Measurements from ENCODE around the gene PLP1. TPM values are rescaled to one million over a fixed set of nuclear protein-coding genes. Genes with fewer than 3 reads are reported as not detected.

The PLP1 gene
- under 1 TPM in 4 of 6 experiments, not detected in 2; 0.24 to 0.75 (median 0.61) TPM for total RNA-seq
- long read RNA-seq, result 0 reads

DNA sequence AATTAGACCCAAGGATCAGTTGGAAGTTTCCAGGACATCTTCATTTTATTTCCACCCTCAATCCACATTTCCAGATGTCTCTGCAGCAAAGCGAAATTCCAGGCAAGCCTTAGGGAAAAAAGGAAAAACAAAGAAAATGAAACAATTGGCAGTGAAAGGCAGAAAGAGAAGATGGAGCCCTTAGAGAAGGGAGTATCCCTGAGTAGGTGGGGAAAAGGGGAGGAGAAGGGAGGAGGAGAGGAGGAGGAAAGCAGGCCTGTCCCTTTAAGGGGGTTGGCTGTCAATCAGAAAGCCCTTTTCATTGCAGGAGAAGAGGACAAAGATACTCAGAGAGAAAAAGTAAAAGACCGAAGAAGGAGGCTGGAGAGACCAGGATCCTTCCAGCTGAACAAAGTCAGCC is at the start of gene PLP1:
Gene PLP1 (plus strand): TSS at position 295 of the 400 bp plus-strand sequence. CDS start 156 bp downstream, outside the sequence.
- ATAC-seq, result no peak
- DNase-seq, result no peak
- H3K4me1 ChIP-seq, result no peaks in the 10 kb centered on the region
- WGBS (ENCODE audit: insufficient coverage, low coverage, low lambda C conversion rate, missing lambda C conversion rate), result 39% methylated on average over 2 of the region's 2 CpGs
- H3K4me3 ChIP-seq, result no peak within 1 kb of the TSS
- no peak within 1 kb of the TSS for H3K27ac ChIP-seq
- no peaks in the 10 kb centered on the region for H3K36me3 ChIP-seq
- intact Hi-C loops (cut with DNase I), result no loop called here
- no peaks in the 10 kb centered on the region for H3K27me3 ChIP-seq
- TF ChIP-seq POLR2A (IDR thresholded peaks at IDR 0.05) (no peak), CTCF (IDR thresholded peaks at IDR 0.05) (no peak)
- no peaks in the 10 kb centered on the region for H3K9me3 ChIP-seq

DNA sequence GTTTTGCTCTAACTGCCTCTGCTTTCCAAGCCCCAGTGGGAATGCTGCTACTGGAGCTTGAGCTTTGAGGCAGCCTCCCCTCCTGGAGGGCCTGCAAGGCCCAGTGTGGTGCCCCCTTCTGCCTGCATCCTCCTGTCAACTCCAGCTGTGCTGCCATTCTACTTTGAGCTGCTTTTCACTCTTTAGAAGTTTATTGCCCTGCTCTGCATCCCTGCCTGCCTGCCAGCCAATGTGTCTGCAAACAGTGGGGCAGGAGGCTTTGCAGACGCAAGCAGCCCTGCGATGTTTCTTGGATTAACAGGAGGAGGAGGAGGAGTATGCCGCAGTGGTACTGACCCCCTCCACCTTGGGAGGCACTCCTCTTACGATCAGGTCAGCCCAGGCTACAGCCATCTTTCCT is 49.5 kb upstream of the PLP1 start:
- no peak overlapping the region for H3K27ac ChIP-seq
- H3K4me3 ChIP-seq, result no peak overlapping the region
- no peaks in the 10 kb centered on the region for H3K9me3 ChIP-seq
- no peaks in the 10 kb centered on the region for H3K27me3 ChIP-seq
- intact Hi-C loops (cut with DNase I), result no loop called here
- TF ChIP-seq CTCF (IDR thresholded peaks at IDR 0.05), result no peak
- TF ChIP-seq POLR2A (IDR thresholded peaks at IDR 0.05), result no peak
- DNase-seq (no peak), ATAC-seq (no peak)
- 50% methylated on average over 4 of the region's 4 CpGs for WGBS (ENCODE audit: insufficient coverage, low coverage, low lambda C conversion rate, missing lambda C conversion rate)
- H3K4me1 ChIP-seq, result no peaks in the 10 kb centered on the region
- no peaks in the 10 kb centered on the region for H3K36me3 ChIP-seq

- intact Hi-C loops (cut with DNase I), result no loop called here
- 14% methylated on average over 3 of the region's 5 CpGs for WGBS (ENCODE audit: insufficient coverage, low coverage, low lambda C conversion rate, missing lambda C conversion rate)
- H3K27me3 ChIP-seq, result no peaks in the 10 kb centered on the region
- H3K36me3 ChIP-seq, result no peaks in the 10 kb centered on the region
- no peaks in the 10 kb centered on the region for H3K9me3 ChIP-seq
- ATAC-seq (no peak), DNase-seq (no peak)
- H3K4me3 ChIP-seq, result no peak overlapping the region
- H3K27ac ChIP-seq, result no peak overlapping the region
- H3K4me1 ChIP-seq, result no peaks in the 10 kb centered on the region
- TF ChIP-seq CTCF (IDR thresholded peaks at IDR 0.05) (no peak), POLR2A (IDR thresholded peaks at IDR 0.05) (no peak)
Measured at GRCh38 chrX:103729015-103729414, 47.6 kb upstream of the PLP1 start.

DNA sequence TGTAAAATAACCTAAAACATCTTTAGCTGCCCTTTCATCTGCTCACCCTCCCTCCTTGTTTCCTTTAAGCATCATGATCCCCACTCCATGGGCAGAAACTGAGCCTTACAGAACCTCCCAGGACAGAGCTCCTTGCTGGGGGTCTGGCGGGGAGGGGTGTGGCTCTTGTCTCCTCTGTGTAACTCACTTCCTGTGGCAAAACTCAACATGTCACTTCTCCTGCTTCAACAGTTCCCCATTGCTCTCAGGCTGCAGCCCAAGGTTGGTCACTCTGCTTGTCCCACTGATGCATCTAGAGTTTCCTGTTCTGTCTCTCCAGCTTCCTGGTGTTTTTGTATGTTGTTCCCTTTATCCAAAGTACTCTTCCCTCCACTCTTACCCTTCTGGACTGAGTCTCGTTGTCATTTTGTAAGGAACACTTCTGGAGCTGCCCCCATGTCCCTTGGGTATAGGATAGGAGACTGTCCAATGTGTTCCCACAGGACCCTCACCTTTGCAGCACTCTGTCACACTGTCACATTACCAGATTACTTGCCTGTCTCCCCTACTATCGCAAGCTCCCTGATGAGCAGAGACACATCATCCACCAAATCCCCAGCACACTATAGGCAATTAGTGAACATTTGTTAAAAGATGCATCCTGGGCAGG is 46.4 kb upstream of the PLP1 start:
- ATAC-seq (no peak), DNase-seq (no peak)
- Histone ChIP-seq H3K27me3 (no peaks in the 10 kb centered on the region), H3K9me3 (no peaks in the 10 kb centered on the region), H3K36me3 (no peaks in the 10 kb centered on the region), H3K27ac (no peak overlapping the region), H3K4me3 (no peak overlapping the region), H3K4me1 (no peaks in the 10 kb centered on the region)
- intact Hi-C loops (cut with DNase I), result no loop called here
- WGBS (ENCODE audit: insufficient coverage, low coverage, low lambda C conversion rate, missing lambda C conversion rate), result 63% methylated on average over 3 of the region's 3 CpGs
- TF ChIP-seq CTCF (IDR thresholded peaks at IDR 0.05), result no peak
- TF ChIP-seq POLR2A (IDR thresholded peaks at IDR 0.05), result no peak
